Osteoblast (primary cell): ENCODE data around the gene VSTM2L. TPM values are rescaled to one million over a fixed set of nuclear protein-coding genes. Genes with fewer than 3 reads are reported as not detected.

Experiments
- DNase-seq: peaks from one replicate; pipeline ENCODE4 v3.0.0; 2011; ENCODE audit warnings: low spot score, mixed read lengths; ENCODE audit not compliant: insufficient read length; ENCODE audit errors: missing footprints
- H2AFZ ChIP-seq: 2 replicates; pipeline ENCODE4 v1.6.0; 2011; ENCODE audit warnings: mild to moderate bottlenecking, low read length
- H3K27ac ChIP-seq: 2 replicates; pipeline ENCODE4 v1.5.1; 2011; ENCODE audit warnings: mild to moderate bottlenecking, low read depth, low read length, moderate library complexity
- H3K27me3 ChIP-seq: 2 replicates; pipeline ENCODE4 v1.6.0; 2012; ENCODE audit warnings: mild to moderate bottlenecking, control low read depth, inconsistent platforms, low read length, moderate library complexity; ENCODE audit not compliant: insufficient read depth
- H3K36me3 ChIP-seq: 2 replicates; pipeline ENCODE4 v1.5.1; 2011; ENCODE audit warnings: mild to moderate bottlenecking, low read length, control low read depth, moderate library complexity; ENCODE audit not compliant: insufficient read depth
- H3K4me1 ChIP-seq: 2 replicates; pipeline ENCODE4 v1.5.1; 2011; ENCODE audit warnings: mild to moderate bottlenecking, low read length, control low read depth, moderate library complexity; ENCODE audit not compliant: insufficient read depth
- H3K4me2 ChIP-seq: 2 replicates; pipeline ENCODE4 v1.6.0; 2011; ENCODE audit warnings: mild to moderate bottlenecking, low read length; ENCODE audit not compliant: insufficient read depth
- H3K4me3 ChIP-seq: fragments of 200-600 bp; sonication (generic); 3 replicates; pipeline ENCODE4 v1.5.1; 2012; ENCODE audit warnings: mild to moderate bottlenecking, low read length, inconsistent platforms; ENCODE audit not compliant: insufficient read depth
- H3K79me2 ChIP-seq: 2 replicates; pipeline ENCODE4 v1.6.0; 2012; ENCODE audit warnings: mild to moderate bottlenecking, low read length, control low read depth, inconsistent platforms; ENCODE audit not compliant: insufficient read depth
- H3K9me3 ChIP-seq: 2 replicates; pipeline ENCODE4 v1.5.1; 2011; ENCODE audit warnings: low read depth, low read length, control low read depth
- H4K20me1 ChIP-seq: 2 replicates; pipeline ENCODE4 v1.6.0; 2012; ENCODE audit warnings: mild to moderate bottlenecking, low read length, control low read depth; ENCODE audit not compliant: insufficient read depth
- total RNA-seq: library from RNA; depleted of rRNA; stranded (reverse); fragments of >200 nt; gene quantifications from 2 replicates; pipeline ENCODE4 v1.2.3, GENCODE V29; 2012
- TF ChIP-seq, protein P1 (sequence below): IDR thresholded peaks from 2 replicates; pipeline ENCODE4 v1.5.1; 2011; ENCODE audit warnings: mild to moderate bottlenecking, low read depth, low read length, moderate library complexity; ENCODE audit errors: extremely low read depth

VSTM2L gene
- total RNA-seq, 1 donor, result 2.5 TPM

DNA sequence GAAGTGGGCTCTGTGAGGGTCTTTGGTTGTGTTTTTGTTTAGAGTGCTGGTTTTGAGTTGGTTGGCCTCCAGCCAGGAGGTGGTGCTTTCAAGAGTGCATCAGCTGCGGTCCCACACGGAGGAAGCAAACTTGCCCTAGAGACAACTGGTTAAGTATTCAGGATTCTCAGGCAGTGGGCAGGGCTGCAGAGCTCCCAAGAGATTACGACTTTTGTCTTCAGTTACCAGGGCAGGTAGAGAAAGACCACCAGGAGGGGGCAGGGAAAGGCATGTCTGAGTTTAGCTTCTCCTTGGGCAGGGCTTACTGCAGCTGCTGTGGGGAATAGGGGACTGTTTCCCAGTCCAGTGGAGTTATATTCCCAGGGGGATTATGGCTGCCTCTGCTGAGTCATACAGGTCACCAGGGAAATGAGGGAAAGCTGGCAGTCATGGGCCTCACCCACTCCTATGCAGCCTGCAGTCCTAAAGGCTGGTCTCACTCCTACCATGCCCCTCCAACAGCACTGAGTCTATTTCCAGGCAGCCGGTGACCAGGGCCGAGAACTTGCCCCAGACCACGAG is 66.0 kb downstream of the VSTM2L start:
- Histone ChIP-seq H3K36me3 (no peaks in the 10 kb centered on the region), H3K4me2 (no peak overlapping the region), H3K4me3 (no peak overlapping the region), H2AFZ (no peak overlapping the region), H3K9me3 (no peaks in the 10 kb centered on the region), H3K4me1 (peaks cover 18% of the 10 kb centered on the region), H3K27ac (no peak overlapping the region), H4K20me1 (no peaks in the 10 kb centered on the region), H3K27me3 (peaks cover under 1% of the 10 kb centered on the region), H3K79me2 (no peaks in the 10 kb centered on the region)
- no peak for DNase-seq
- TF ChIP-seq, protein P1, sequence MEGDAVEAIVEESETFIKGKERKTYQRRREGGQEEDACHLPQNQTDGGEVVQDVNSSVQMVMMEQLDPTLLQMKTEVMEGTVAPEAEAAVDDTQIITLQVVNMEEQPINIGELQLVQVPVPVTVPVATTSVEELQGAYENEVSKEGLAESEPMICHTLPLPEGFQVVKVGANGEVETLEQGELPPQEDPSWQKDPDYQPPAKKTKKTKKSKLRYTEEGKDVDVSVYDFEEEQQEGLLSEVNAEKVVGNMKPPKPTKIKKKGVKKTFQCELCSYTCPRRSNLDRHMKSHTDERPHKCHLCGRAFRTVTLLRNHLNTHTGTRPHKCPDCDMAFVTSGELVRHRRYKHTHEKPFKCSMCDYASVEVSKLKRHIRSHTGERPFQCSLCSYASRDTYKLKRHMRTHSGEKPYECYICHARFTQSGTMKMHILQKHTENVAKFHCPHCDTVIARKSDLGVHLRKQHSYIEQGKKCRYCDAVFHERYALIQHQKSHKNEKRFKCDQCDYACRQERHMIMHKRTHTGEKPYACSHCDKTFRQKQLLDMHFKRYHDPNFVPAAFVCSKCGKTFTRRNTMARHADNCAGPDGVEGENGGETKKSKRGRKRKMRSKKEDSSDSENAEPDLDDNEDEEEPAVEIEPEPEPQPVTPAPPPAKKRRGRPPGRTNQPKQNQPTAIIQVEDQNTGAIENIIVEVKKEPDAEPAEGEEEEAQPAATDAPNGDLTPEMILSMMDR, result no peak

DNA sequence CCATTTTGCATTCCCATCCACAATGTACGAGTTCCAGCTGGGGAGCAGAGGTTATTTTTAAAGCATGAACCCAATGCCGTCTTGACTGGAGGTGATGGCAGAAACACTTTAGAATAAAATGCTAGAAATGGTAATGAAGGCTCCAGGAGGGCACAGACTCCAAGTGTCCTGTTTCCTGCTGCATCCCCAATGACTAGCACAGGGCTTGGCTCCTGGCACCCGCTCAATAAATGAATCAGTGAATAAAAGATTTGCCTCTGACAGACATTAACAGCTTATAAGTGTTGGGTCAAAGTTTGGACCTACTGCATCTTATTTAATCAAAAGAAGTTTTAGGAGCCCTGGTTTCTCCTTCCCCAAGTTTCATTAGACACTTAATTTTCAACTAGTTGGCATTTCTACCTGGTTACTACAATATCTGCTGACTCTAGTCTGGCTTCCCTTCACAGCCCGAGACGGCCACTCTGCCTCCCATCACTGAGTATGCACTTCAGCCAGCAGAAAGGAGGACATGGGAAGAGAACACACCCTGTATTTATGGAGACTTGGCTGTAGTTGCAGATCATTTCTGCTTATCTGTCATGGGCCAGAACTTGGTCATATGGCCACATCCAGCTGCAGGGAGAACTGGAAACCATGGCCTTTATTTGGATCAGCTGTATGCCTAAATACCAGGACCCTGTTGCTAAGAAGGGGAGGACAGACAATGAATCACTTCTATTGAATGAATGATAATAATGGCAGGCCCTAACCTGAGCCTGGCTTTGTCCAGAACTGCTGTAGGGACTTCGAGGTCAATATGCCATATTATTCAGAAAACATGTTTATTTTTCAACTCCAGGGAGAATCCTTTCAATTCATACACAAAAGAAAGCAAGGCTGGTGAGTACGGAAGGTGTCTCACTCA is 67.3 kb downstream of the VSTM2L start:
- Histone ChIP-seq H3K4me3 (no peak overlapping the region), H3K9me3 (no peaks in the 10 kb centered on the region), H3K4me1 (peaks cover 18% of the 10 kb centered on the region), H3K27ac (no peak overlapping the region), H2AFZ (no peak overlapping the region), H3K27me3 (no peaks in the 10 kb centered on the region), H3K79me2 (no peaks in the 10 kb centered on the region), H3K4me2 (no peak overlapping the region), H3K36me3 (no peaks in the 10 kb centered on the region), H4K20me1 (no peaks in the 10 kb centered on the region)
- DNase-seq, result no peak
- TF ChIP-seq, protein P1, result no peak

DNA sequence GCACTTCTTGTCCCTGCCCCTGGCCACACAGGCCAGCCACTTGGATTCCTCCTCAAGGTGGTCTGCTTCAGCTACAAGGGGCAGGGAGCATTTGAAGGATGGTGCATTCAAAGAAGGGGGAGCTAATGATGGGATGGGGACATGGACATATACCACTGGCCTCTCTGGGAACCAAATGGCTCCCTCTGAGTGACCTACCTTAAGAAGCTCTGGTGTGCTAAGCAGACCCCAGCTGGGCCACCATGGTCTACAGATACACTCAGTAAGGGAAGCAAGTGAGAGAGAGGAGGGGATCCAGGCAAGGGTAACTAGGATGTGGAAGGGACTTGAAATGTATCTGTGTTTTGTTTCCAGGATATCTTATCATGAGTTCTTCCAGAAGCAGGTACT is 67.9 kb downstream of the VSTM2L start:
- no peak overlapping the region for H3K4me3 ChIP-seq
- no peaks in the 10 kb centered on the region for H4K20me1 ChIP-seq
- DNase-seq, result no peak
- no peaks in the 10 kb centered on the region for H3K9me3 ChIP-seq
- H3K27ac ChIP-seq, result no peak overlapping the region
- H3K79me2 ChIP-seq, result no peaks in the 10 kb centered on the region
- no peak overlapping the region for H3K4me2 ChIP-seq
- no peak overlapping the region for H2AFZ ChIP-seq
- H3K27me3 ChIP-seq, result no peaks in the 10 kb centered on the region
- no peaks in the 10 kb centered on the region for H3K36me3 ChIP-seq
- TF ChIP-seq, protein P1, result no peak
- peaks cover 18% of the 10 kb centered on the region for H3K4me1 ChIP-seq

DNA sequence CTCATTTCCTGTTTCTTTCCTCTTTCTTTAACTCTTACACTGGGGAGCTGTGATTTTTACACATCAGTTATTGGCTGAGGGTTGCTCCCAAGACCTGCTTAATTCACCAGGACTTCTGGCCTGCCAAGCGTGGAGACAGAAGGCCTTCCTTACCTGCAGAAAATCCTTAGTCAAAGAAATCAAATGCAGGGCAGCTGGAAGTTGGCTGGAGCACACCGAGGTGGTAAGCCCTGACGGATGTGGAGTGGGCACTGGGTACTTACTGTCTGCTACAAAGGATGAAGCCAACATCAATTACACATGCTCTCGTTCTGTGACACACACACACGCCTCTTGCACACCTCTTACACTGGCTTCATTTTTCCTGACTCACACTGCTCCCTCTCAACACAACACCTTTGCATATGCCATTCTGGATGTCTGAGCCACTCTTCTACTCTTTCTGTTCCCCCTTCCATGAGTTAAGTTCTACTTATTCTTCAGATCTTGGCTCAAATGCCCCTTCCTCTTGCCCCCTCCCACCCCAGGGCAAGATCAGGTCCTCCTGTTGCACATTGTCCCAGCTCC is 68.7 kb downstream of the VSTM2L start:
- no peak overlapping the region for H2AFZ ChIP-seq

More for the DNA sequence above, 68.7 kb downstream of the VSTM2L start:
- no peak overlapping the region for H3K4me2 ChIP-seq
- H3K27me3 ChIP-seq, result no peaks in the 10 kb centered on the region
- no peaks in the 10 kb centered on the region for H3K79me2 ChIP-seq
- no peaks in the 10 kb centered on the region for H3K9me3 ChIP-seq
- H3K4me3 ChIP-seq, result no peak overlapping the region
- H3K36me3 ChIP-seq, result no peaks in the 10 kb centered on the region
- no peak overlapping the region for H3K27ac ChIP-seq
- TF ChIP-seq, protein P1, result no peak
- H3K4me1 ChIP-seq, result peaks cover 18% of the 10 kb centered on the region
- H4K20me1 ChIP-seq, result no peaks in the 10 kb centered on the region
- no peak for DNase-seq
